ES-I3 (cell line): ENCODE results near the gene EVPLL.
"Not testable (repeated sequence)": the region's sequence is repeated elsewhere in the genome, so short reads cannot be mapped to it uniquely, and the experiment has no call there.

Source experiments
- H3K36me3 ChIP-seq: 2 replicates; pipeline ENCODE4 v1.6.1; 2013; ENCODE audit warnings: mild to moderate bottlenecking, low read length, control low read depth, moderate library complexity; ENCODE audit not compliant: insufficient read depth
- H3K4me1 ChIP-seq: 2 replicates; pipeline ENCODE4 v1.6.1; 2013; ENCODE audit warnings: mild to moderate bottlenecking, control low read depth, low read length; ENCODE audit not compliant: insufficient read depth
- H3K9ac ChIP-seq: 2 replicates; pipeline ENCODE4 v1.6.1; 2013; ENCODE audit warnings: low read depth, mild to moderate bottlenecking, low read length, moderate library complexity
- H3K9me3 ChIP-seq: 2 replicates; pipeline ENCODE4 v1.6.1; 2013; ENCODE audit warnings: mild to moderate bottlenecking, low read length, moderate library complexity; ENCODE audit not compliant: control insufficient read depth, insufficient read depth

EVPLL gene

GRCh38 chr17:18384271-18384670, 6.7 kb downstream of the EVPLL start:
- not testable (repeated sequence) for H3K9ac ChIP-seq

GRCh38 chr17:18387583-18387982, 10.0 kb downstream of the EVPLL start:
- not testable (repeated sequence) for H3K4me1 ChIP-seq, H3K36me3 ChIP-seq, H3K9ac ChIP-seq, H3K9me3 ChIP-seq

More at GRCh38 chr17:18384271-18384670, 6.7 kb downstream of the EVPLL start:
- not testable (repeated sequence) for H3K9me3 ChIP-seq, H3K4me1 ChIP-seq, H3K36me3 ChIP-seq

GRCh38 chr17:18388266-18388665, 10.7 kb downstream of the EVPLL start:
- H3K9ac ChIP-seq, H3K9me3 ChIP-seq, H3K36me3 ChIP-seq, H3K4me1 ChIP-seq: not testable (repeated sequence)

GRCh38 chr17:18388728-18389127, 11.2 kb downstream of the EVPLL start:
- not testable (repeated sequence) for H3K9ac ChIP-seq, H3K4me1 ChIP-seq, H3K9me3 ChIP-seq, H3K36me3 ChIP-seq

GRCh38 chr17:18401872-18402590, 24.5 kb downstream of the EVPLL start:
- not testable (repeated sequence) for H3K9ac ChIP-seq, H3K4me1 ChIP-seq, H3K9me3 ChIP-seq, H3K36me3 ChIP-seq

- not testable (repeated sequence) for H3K36me3 ChIP-seq, H3K9ac ChIP-seq, H3K4me1 ChIP-seq, H3K9me3 ChIP-seq
These were observed 25.6 kb downstream of the EVPLL start for GRCh38 chr17:18403166-18403565.

- H3K9me3 ChIP-seq, H3K9ac ChIP-seq, H3K4me1 ChIP-seq, H3K36me3 ChIP-seq: not testable (repeated sequence)
These were observed 26.0 kb downstream of the EVPLL start for GRCh38 chr17:18403604-18404003.

- not testable (repeated sequence) for H3K36me3 ChIP-seq, H3K4me1 ChIP-seq, H3K9ac ChIP-seq, H3K9me3 ChIP-seq
These were observed 31.3 kb downstream of the EVPLL start for GRCh38 chr17:18408906-18409305.

- not testable (repeated sequence) for H3K36me3 ChIP-seq, H3K9ac ChIP-seq, H3K4me1 ChIP-seq, H3K9me3 ChIP-seq
These were observed 31.7 kb downstream of the EVPLL start for GRCh38 chr17:18409321-18409720.

GRCh38 chr17:18410736-18411135, 33.2 kb downstream of the EVPLL start:
- H3K9me3 ChIP-seq, H3K36me3 ChIP-seq, H3K4me1 ChIP-seq: not testable (repeated sequence)
- peak overlapping the region; percentile 50; the same call in 1 of the 2 replicates for H3K9ac ChIP-seq

- H3K9me3 ChIP-seq, H3K4me1 ChIP-seq, H3K36me3 ChIP-seq: not testable (repeated sequence)
- H3K9ac ChIP-seq: peak overlapping the region; percentile 72
These were observed 33.8 kb downstream of the EVPLL start for GRCh38 chr17:18411377-18411864.

- H3K4me1 ChIP-seq, H3K9me3 ChIP-seq, H3K9ac ChIP-seq, H3K36me3 ChIP-seq: not testable (repeated sequence)
These were observed 34.5 kb downstream of the EVPLL start for GRCh38 chr17:18412001-18412538.

GRCh38 chr17:18421521-18421920, 43.9 kb downstream of the EVPLL start:
- H3K9ac ChIP-seq, H3K36me3 ChIP-seq, H3K4me1 ChIP-seq, H3K9me3 ChIP-seq: not testable (repeated sequence)

GRCh38 chr17:18422464-18422863, 44.9 kb downstream of the EVPLL start:
- H3K4me1 ChIP-seq, H3K9me3 ChIP-seq, H3K9ac ChIP-seq, H3K36me3 ChIP-seq: not testable (repeated sequence)

- not testable (repeated sequence) for H3K9ac ChIP-seq, H3K4me1 ChIP-seq, H3K9me3 ChIP-seq, H3K36me3 ChIP-seq
These were observed 45.4 kb downstream of the EVPLL start for GRCh38 chr17:18423015-18423414.

GRCh38 chr17:18425593-18425992, 48.0 kb downstream of the EVPLL start:
- not testable (repeated sequence) for H3K36me3 ChIP-seq, H3K4me1 ChIP-seq, H3K9ac ChIP-seq, H3K9me3 ChIP-seq
